Mesenchymal stem cell (in vitro differentiated cells and primary cell): Measurements from ENCODE around the gene LAYN.
A peak's percentile ranks its signal among the peaks of the same experiment; 100 is the strongest.

Experiments
- DNase-seq: peaks from one replicate; pipeline ENCODE4 v3.0.0-alpha.2; 2013
- H2AFZ ChIP-seq: one replicate; pipeline ENCODE4 v1.6.1; 2013; ENCODE audit warnings: low read depth, mild to moderate bottlenecking, control low read depth, inconsistent platforms, low read length, moderate library complexity
- H2AK5ac ChIP-seq: 2 replicates; pipeline ENCODE4 v1.6.1; 2013; ENCODE audit warnings: low read length, moderate library complexity, mild to moderate bottlenecking, inconsistent platforms; ENCODE audit not compliant: severe bottlenecking
- H2BK120ac ChIP-seq: one replicate; pipeline ENCODE4 v1.6.1; 2013; ENCODE audit warnings: low read depth, mild to moderate bottlenecking, inconsistent platforms, low read length, moderate library complexity
- H2BK12ac ChIP-seq, 2 experiments: one replicate each; pipeline ENCODE4 v1.6.1; 2013; ENCODE audit warnings: inconsistent platforms in 2 of 2, low read length in 2 of 2, mild to moderate bottlenecking in 2 of 2, moderate library complexity in 2 of 2, control low read depth in 1 of 2
- H2BK15ac ChIP-seq: one replicate; pipeline ENCODE4 v1.6.1; 2013; ENCODE audit warnings: mild to moderate bottlenecking, low read depth, inconsistent platforms; ENCODE audit not compliant: poor library complexity, severe bottlenecking
- H2BK5ac ChIP-seq: 2 replicates; pipeline ENCODE4 v1.6.1; 2013; ENCODE audit warnings: low read depth, mild to moderate bottlenecking, low read length, control low read depth, inconsistent platforms; ENCODE audit not compliant: poor library complexity, severe bottlenecking
- H3K14ac ChIP-seq, 2 experiments: one replicate each; pipeline ENCODE4 v1.6.1; 2013; ENCODE audit warnings: inconsistent platforms in 2 of 2, low read length in 2 of 2, control low read depth in 1 of 2, mild to moderate bottlenecking in 1 of 2, moderate library complexity in 1 of 2
- H3K18ac ChIP-seq, 2 experiments: one replicate each; pipeline ENCODE4 v1.6.1; 2013; ENCODE audit warnings: inconsistent platforms in 2 of 2, low read length in 2 of 2, control low read depth in 1 of 2, low read depth in 1 of 2, mild to moderate bottlenecking in 1 of 2
- H3K23ac ChIP-seq, 2 experiments: one replicate each; pipeline ENCODE4 v1.6.1; 2013; ENCODE audit warnings: inconsistent platforms in 2 of 2, low read length in 2 of 2, mild to moderate bottlenecking in 2 of 2, moderate library complexity in 2 of 2, control low read depth in 1 of 2
- H3K27ac ChIP-seq: 2 replicates; pipeline ENCODE4 v1.5.1; 2013; ENCODE audit warnings: mild to moderate bottlenecking, moderate library complexity, low read length, control low read depth, inconsistent platforms; ENCODE audit not compliant: poor library complexity, severe bottlenecking
- H3K27me3 ChIP-seq, 2 experiments: 2 replicates each; pipeline versions ENCODE4 v1.6.1 to v1.7.0; 2013; ENCODE audit warnings: low read length in 2 of 2, mild to moderate bottlenecking in 2 of 2, moderate library complexity in 2 of 2, control low read depth in 1 of 2, inconsistent platforms in 1 of 2; ENCODE audit not compliant: control insufficient read depth in 1 of 2, insufficient read depth in 1 of 2
- H3K36me3 ChIP-seq, 2 experiments: 2 replicates each; pipeline versions ENCODE4 v1.6.1 to v1.7.0; 2013; ENCODE audit warnings: low read length in 2 of 2, control low read depth in 1 of 2, inconsistent platforms in 1 of 2, low read depth in 1 of 2, mild to moderate bottlenecking in 1 of 2; ENCODE audit not compliant: insufficient read depth in 2 of 2, control insufficient read depth in 1 of 2
- H3K4ac ChIP-seq, 2 experiments: one replicate each; pipeline ENCODE4 v1.6.1; 2013; ENCODE audit warnings: inconsistent platforms in 2 of 2, low read length in 2 of 2, mild to moderate bottlenecking in 2 of 2, moderate library complexity in 2 of 2, control low read depth in 1 of 2, low read depth in 1 of 2
- H3K4me1 ChIP-seq: 2 replicates; pipeline ENCODE4 v1.6.1; 2013; ENCODE audit warnings: low read depth, low read length, control low read depth; ENCODE audit not compliant: control insufficient read depth, insufficient read depth
- H3K4me2 ChIP-seq: 2 replicates; pipeline ENCODE4 v1.6.1; 2013; ENCODE audit warnings: low read length, mild to moderate bottlenecking, inconsistent platforms; ENCODE audit not compliant: poor library complexity, severe bottlenecking
- H3K4me3 ChIP-seq, 2 experiments: 2 replicates each; pipeline versions ENCODE4 v1.5.1 to v1.7.0; 2013; ENCODE audit warnings: low read length in 2 of 2, mild to moderate bottlenecking in 2 of 2, control low read depth in 1 of 2, low read depth in 1 of 2; ENCODE audit not compliant: insufficient read depth in 1 of 2
- H3K79me1 ChIP-seq: replicated peaks from 2 replicates; pipeline ENCODE4 v1.6.1; 2013; ENCODE audit warnings: mild to moderate bottlenecking, control low read depth, low read length, inconsistent platforms; ENCODE audit not compliant: poor library complexity, severe bottlenecking
- H3K9ac ChIP-seq: 2 replicates; pipeline ENCODE4 v1.7.0; 2013; ENCODE audit warnings: mild to moderate bottlenecking, low read length, moderate library complexity
- H3K9me3 ChIP-seq: 2 replicates; pipeline ENCODE4 v1.7.0; 2013; ENCODE audit warnings: mild to moderate bottlenecking, low read length; ENCODE audit not compliant: control insufficient read depth
- H4K8ac ChIP-seq: one replicate; pipeline ENCODE4 v1.6.1; 2013; ENCODE audit warnings: inconsistent platforms, mild to moderate bottlenecking, low read length, moderate library complexity
- H4K91ac ChIP-seq: one replicate; pipeline ENCODE4 v1.6.1; 2013; ENCODE audit warnings: mild to moderate bottlenecking, low read length, inconsistent platforms
- WGBS: methylation state at CpG from one replicate; pipeline ENCODE4 v1.1.7; 2013; ENCODE audit warnings: mixed read lengths; 5-methylcytosine and 5-hydroxymethylcytosine counted together

The LAYN gene

GRCh38 chr11:111530091-111530490, 10.4 kb upstream of the LAYN start:
- WGBS = 20% methylated on average over 3 of the region's 3 CpGs
- H3K4ac ChIP-seq = no peak overlapping the region
- no peaks in the 10 kb centered on the region for H3K27me3 ChIP-seq
- no peak overlapping the region for H4K91ac ChIP-seq
- no peak overlapping the region for H2BK120ac ChIP-seq
- no peak overlapping the region for H2AK5ac ChIP-seq
- no peaks in the 10 kb centered on the region for H3K9me3 ChIP-seq
- H2AFZ ChIP-seq = no peak overlapping the region
- H3K79me1 ChIP-seq = no peaks in the 10 kb centered on the region
- no peak overlapping the region for H2BK15ac ChIP-seq
- no peak overlapping the region for H3K18ac ChIP-seq
- no peak overlapping the region for H2BK12ac ChIP-seq
- no peak overlapping the region for H3K14ac ChIP-seq
- DNase-seq = peak; percentile 68
- H3K4me1 ChIP-seq = peaks cover 1% of the 10 kb centered on the region
- no peaks in the 10 kb centered on the region for H3K36me3 ChIP-seq
- no peak overlapping the region for H3K27ac ChIP-seq
- H3K4me2 ChIP-seq = no peak overlapping the region
- no peak overlapping the region for H3K4me3 ChIP-seq
- no peak overlapping the region for H2BK5ac ChIP-seq
- no peak overlapping the region for H3K23ac ChIP-seq
- no peak overlapping the region for H4K8ac ChIP-seq
- no peak overlapping the region for H3K9ac ChIP-seq

GRCh38 chr11:111531136-111531535, 9.4 kb upstream of the LAYN start:
- H3K4me1 ChIP-seq = peaks cover 1% of the 10 kb centered on the region
- no peak overlapping the region for H2AFZ ChIP-seq
- H3K79me1 ChIP-seq = no peaks in the 10 kb centered on the region
- H3K27ac ChIP-seq = no peak overlapping the region
- no peak overlapping the region for H2BK12ac ChIP-seq
- no peak overlapping the region for H2AK5ac ChIP-seq
- H3K4ac ChIP-seq = no peak overlapping the region
- H4K91ac ChIP-seq = no peak overlapping the region
- H3K9ac ChIP-seq = peak overlapping the region; percentile 73
- no peaks in the 10 kb centered on the region for H3K27me3 ChIP-seq
- no peak overlapping the region for H3K14ac ChIP-seq
- H3K36me3 ChIP-seq = no peaks in the 10 kb centered on the region
- H2BK15ac ChIP-seq = no peak overlapping the region
- no peak overlapping the region for H4K8ac ChIP-seq
- H3K9me3 ChIP-seq = no peaks in the 10 kb centered on the region
- H3K4me3 ChIP-seq = peak overlapping the region in 1 of 2 experiments; percentile 59
- no peak overlapping the region for H2BK120ac ChIP-seq
- H3K18ac ChIP-seq = no peak overlapping the region
- no peak overlapping the region for H3K23ac ChIP-seq
- no peak overlapping the region for H2BK5ac ChIP-seq
- DNase-seq = no peak
- H3K4me2 ChIP-seq = no peak overlapping the region

- H3K4ac ChIP-seq = peak overlapping the region in 1 of 2 experiments; percentile 22
- WGBS = 59% methylated on average over 8 of the region's 9 CpGs
- no peak overlapping the region for H3K14ac ChIP-seq
- no peaks in the 10 kb centered on the region for H3K36me3 ChIP-seq
- peak overlapping the region; percentile 65 to 74 for H3K18ac ChIP-seq
- H4K8ac ChIP-seq = peak overlapping the region; percentile 31
- no peak overlapping the region for H3K4me2 ChIP-seq
- H3K79me1 ChIP-seq = no peaks in the 10 kb centered on the region
- H3K27ac ChIP-seq = peak overlapping the region; percentile 45
- no peak overlapping the region for H2BK120ac ChIP-seq
- H3K23ac ChIP-seq = no peak overlapping the region
- peak overlapping the region; percentile 10 for H2AFZ ChIP-seq
- no peaks in the 10 kb centered on the region for H3K9me3 ChIP-seq
- peak; percentile 95 for DNase-seq
- H3K9ac ChIP-seq = peak overlapping the region; percentile 73
- H3K4me3 ChIP-seq = peak overlapping the region in 1 of 2 experiments; percentile 59
- no peak overlapping the region for H2BK15ac ChIP-seq
- H3K27me3 ChIP-seq = no peaks in the 10 kb centered on the region
- H2BK5ac ChIP-seq = no peak overlapping the region
- peak overlapping the region; percentile 40 for H4K91ac ChIP-seq
- H2BK12ac ChIP-seq = peak overlapping the region in 1 of 2 experiments; percentile 78
- peaks cover 1% of the 10 kb centered on the region for H3K4me1 ChIP-seq
- H2AK5ac ChIP-seq = no peak overlapping the region
Observed at GRCh38 chr11:111531687-111532364, 8.7 kb upstream of the LAYN start.

GRCh38 chr11:111532365-111532709, 8.2 kb upstream of the LAYN start:
- no peak overlapping the region for H2BK120ac ChIP-seq
- no peak overlapping the region for H3K27ac ChIP-seq
- H3K36me3 ChIP-seq = no peaks in the 10 kb centered on the region
- no peak overlapping the region for H3K4ac ChIP-seq
- H3K79me1 ChIP-seq = no peaks in the 10 kb centered on the region
- H3K4me2 ChIP-seq = no peak overlapping the region
- no peak overlapping the region for H3K4me3 ChIP-seq
- H2BK12ac ChIP-seq = peak overlapping the region in 1 of 2 experiments; percentile 78
- H3K18ac ChIP-seq = peak overlapping the region in 1 of 2 experiments; percentile 65
- no peak overlapping the region for H2BK5ac ChIP-seq
- H3K23ac ChIP-seq = no peak overlapping the region
- no peak overlapping the region for H3K9ac ChIP-seq
- H2AFZ ChIP-seq = no peak overlapping the region
- peaks cover 1% of the 10 kb centered on the region for H3K4me1 ChIP-seq
- H2BK15ac ChIP-seq = no peak overlapping the region
- 94% methylated on average over 5 of the region's 5 CpGs for WGBS
- H3K27me3 ChIP-seq = no peaks in the 10 kb centered on the region
- no peak overlapping the region for H4K91ac ChIP-seq
- no peaks in the 10 kb centered on the region for H3K9me3 ChIP-seq
- DNase-seq = no peak
- no peak overlapping the region for H2AK5ac ChIP-seq
- H3K14ac ChIP-seq = no peak overlapping the region
- peak overlapping the region; percentile 45 for H4K8ac ChIP-seq
